ENCODE measurements around the gene RORC. TPM values are rescaled to one million over a fixed set of nuclear protein-coding genes. Genes with fewer than 3 reads are reported as not detected.

RORC gene
- total RNA-seq, 1 donor from 2014 or later = not detected

DNA sequence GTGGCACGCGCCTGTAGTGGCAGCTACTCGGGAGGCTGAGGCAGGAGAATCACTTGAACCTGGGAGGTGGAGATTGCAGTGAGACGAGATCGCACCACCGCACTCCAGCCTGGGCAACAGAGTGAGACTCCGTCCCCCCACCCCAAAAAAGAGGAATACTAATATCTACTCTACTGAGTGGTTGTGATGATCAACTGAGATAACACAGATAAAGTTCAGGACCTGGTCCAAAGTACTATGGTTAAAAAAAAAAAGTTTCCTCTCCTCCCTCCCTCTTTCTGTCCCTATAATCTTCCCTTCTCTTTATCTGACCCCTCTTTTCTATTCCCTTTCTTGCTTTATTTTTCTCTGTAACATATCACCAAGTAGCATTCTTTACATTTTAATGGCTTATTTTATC, 4.0 kb upstream of the RORC start:
- Mint-ChIP-seq H3K9me3 (ENCODE audit: unreplicated experiment) (no peaks in the 10 kb centered on the region), H3K27ac (ENCODE audit: unreplicated experiment) (no peak overlapping the region), H3K27me3 (ENCODE audit: low read depth, unreplicated experiment) (peaks cover 33% of the 10 kb centered on the region), H3K4me1 (ENCODE audit: low read depth, unreplicated experiment) (peaks cover 20% of the 10 kb centered on the region), H3K36me3 (ENCODE audit: low read depth, unreplicated experiment) (no peaks in the 10 kb centered on the region), H3K4me3 (ENCODE audit: unreplicated experiment) (no peak overlapping the region)
- no peak overlapping the region for H3K4me3 ChIP-seq (ENCODE audit: insufficient read depth, low read depth, low read length)
- H3K27ac ChIP-seq (ENCODE audit: low read depth, low read length) = no peak overlapping the region
- no peak overlapping the region for H3K4me2 ChIP-seq (ENCODE audit: low read length)
- no peaks in the 10 kb centered on the region for H3K36me3 ChIP-seq (ENCODE audit: insufficient read depth, low read length)
- no peaks in the 10 kb centered on the region for H3K79me2 ChIP-seq (ENCODE audit: insufficient read depth, low read length)
- TF ChIP-seq, protein P1, sequence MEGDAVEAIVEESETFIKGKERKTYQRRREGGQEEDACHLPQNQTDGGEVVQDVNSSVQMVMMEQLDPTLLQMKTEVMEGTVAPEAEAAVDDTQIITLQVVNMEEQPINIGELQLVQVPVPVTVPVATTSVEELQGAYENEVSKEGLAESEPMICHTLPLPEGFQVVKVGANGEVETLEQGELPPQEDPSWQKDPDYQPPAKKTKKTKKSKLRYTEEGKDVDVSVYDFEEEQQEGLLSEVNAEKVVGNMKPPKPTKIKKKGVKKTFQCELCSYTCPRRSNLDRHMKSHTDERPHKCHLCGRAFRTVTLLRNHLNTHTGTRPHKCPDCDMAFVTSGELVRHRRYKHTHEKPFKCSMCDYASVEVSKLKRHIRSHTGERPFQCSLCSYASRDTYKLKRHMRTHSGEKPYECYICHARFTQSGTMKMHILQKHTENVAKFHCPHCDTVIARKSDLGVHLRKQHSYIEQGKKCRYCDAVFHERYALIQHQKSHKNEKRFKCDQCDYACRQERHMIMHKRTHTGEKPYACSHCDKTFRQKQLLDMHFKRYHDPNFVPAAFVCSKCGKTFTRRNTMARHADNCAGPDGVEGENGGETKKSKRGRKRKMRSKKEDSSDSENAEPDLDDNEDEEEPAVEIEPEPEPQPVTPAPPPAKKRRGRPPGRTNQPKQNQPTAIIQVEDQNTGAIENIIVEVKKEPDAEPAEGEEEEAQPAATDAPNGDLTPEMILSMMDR (IDR thresholded peaks at IDR 0.05; ENCODE audit: insufficient read depth, low read depth, low read length) = no peak
- no peak for TF ChIP-seq EZH2 (IDR thresholded peaks at IDR 0.05; ENCODE audit: insufficient read depth, low read length)
- no peaks in the 10 kb centered on the region for H3K9me3 ChIP-seq (ENCODE audit: insufficient read depth, low read depth, low read length)
- FAIRE-seq (no peak), DNase-seq (ENCODE audit: low read depth) (no peak)
- peaks cover 13% of the 10 kb centered on the region for H4K20me1 ChIP-seq (ENCODE audit: insufficient read depth, low read length)
- H2AFZ ChIP-seq (ENCODE audit: low read depth, low read length) = no peak overlapping the region
- no peak overlapping the region for H3K9ac ChIP-seq (ENCODE audit: low read length)
- peaks cover 21% of the 10 kb centered on the region for H3K27me3 ChIP-seq (ENCODE audit: insufficient read depth, low read length)
- H3K4me1 ChIP-seq (ENCODE audit: insufficient read depth, low read length) = peaks cover 21% of the 10 kb centered on the region

DNA sequence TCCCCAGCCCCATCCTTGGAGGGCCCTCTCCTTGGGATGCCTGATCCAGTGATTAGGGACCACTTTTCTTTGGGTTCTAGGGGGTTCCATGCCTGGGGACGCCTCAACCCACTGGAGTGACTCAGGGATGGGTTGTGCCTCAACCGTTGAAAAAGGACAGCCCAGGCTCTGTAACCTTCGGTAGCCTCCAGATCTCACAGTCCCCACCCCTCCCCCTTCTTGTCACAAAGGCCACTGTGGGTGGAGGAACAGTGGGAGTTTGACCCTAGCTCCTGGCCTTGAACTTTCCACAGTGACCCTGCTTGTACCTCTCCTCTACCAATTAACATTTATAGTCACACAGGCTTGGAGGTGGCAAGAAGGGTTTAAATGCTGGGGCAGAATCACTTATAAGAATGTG, 2.6 kb upstream of the RORC start:
- Mint-ChIP-seq H3K4me1 (ENCODE audit: low read depth, unreplicated experiment) (peaks cover 14% of the 10 kb centered on the region), H3K9me3 (ENCODE audit: unreplicated experiment) (no peaks in the 10 kb centered on the region), H3K4me3 (ENCODE audit: unreplicated experiment) (no peak overlapping the region), H3K36me3 (ENCODE audit: low read depth, unreplicated experiment) (no peaks in the 10 kb centered on the region), H3K27me3 (ENCODE audit: low read depth, unreplicated experiment) (peaks cover 40% of the 10 kb centered on the region), H3K27ac (ENCODE audit: unreplicated experiment) (no peak overlapping the region)
- H3K4me2 ChIP-seq (ENCODE audit: low read length) = no peak overlapping the region
- H3K9me3 ChIP-seq (ENCODE audit: insufficient read depth, low read depth, low read length) = no peaks in the 10 kb centered on the region
- H3K9ac ChIP-seq (ENCODE audit: low read length) = no peak overlapping the region
- no peak overlapping the region for H2AFZ ChIP-seq (ENCODE audit: low read depth, low read length)
- H4K20me1 ChIP-seq (ENCODE audit: insufficient read depth, low read length) = peaks cover 7% of the 10 kb centered on the region
- no peak overlapping the region for H3K4me3 ChIP-seq (ENCODE audit: insufficient read depth, low read depth, low read length)
- no peak for FAIRE-seq
- H3K27me3 ChIP-seq (ENCODE audit: insufficient read depth, low read length) = peaks cover 15% of the 10 kb centered on the region
- no peak for DNase-seq (ENCODE audit: low read depth)
- H3K79me2 ChIP-seq (ENCODE audit: insufficient read depth, low read length) = no peaks in the 10 kb centered on the region
- TF ChIP-seq, protein P1 (IDR thresholded peaks at IDR 0.05; ENCODE audit: insufficient read depth, low read depth, low read length) = no peak
- TF ChIP-seq EZH2 (IDR thresholded peaks at IDR 0.05; ENCODE audit: insufficient read depth, low read length) = no peak
- peaks cover 7% of the 10 kb centered on the region for H3K4me1 ChIP-seq (ENCODE audit: insufficient read depth, low read length)
- H3K27ac ChIP-seq (ENCODE audit: low read depth, low read length) = no peak overlapping the region
- no peaks in the 10 kb centered on the region for H3K36me3 ChIP-seq (ENCODE audit: insufficient read depth, low read length)

DNA sequence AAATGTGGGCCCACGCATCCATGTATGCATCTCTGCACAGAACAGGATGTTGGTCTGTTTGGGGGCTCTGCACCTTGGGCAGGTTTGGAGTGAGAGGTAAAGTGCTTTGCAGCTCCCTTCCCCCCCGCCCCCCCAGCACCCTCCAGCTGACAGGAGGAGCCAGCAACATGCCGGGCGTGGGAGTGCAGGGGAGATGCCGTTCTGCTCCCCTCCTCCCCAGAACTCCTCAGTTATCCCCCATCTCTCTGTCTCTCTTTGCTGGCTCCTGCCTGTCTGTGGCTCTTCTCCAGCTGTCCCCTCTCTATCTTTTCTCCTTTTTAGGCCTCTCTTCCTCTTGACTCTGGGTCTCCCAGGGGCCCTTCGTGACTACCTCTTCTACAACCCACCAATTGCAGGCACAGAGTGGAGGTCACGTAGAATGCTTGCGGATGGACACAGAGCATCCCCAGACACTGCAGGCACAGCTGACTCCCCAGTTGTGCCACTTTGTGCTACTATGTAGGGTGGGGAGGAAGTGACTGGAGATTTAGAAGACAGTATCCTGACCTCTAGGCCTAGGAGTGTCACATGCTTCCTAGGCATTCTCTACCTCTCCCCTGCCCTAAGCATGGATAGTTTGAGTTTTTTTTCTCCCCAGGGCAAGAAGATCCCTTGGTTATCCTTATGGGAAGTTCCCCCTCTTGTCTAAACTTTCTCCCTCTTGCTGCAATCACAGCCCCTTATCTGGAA, 1.7 kb upstream of the RORC start:
- Mint-ChIP-seq H3K27me3 (ENCODE audit: low read depth, unreplicated experiment) (peaks cover 40% of the 10 kb centered on the region), H3K9me3 (ENCODE audit: unreplicated experiment) (no peaks in the 10 kb centered on the region), H3K4me1 (ENCODE audit: low read depth, unreplicated experiment) (peaks cover 17% of the 10 kb centered on the region), H3K27ac (ENCODE audit: unreplicated experiment) (no peak overlapping the region), H3K4me3 (ENCODE audit: unreplicated experiment) (no peak overlapping the region), H3K36me3 (ENCODE audit: low read depth, unreplicated experiment) (no peaks in the 10 kb centered on the region)
- Histone ChIP-seq H3K36me3 (ENCODE audit: insufficient read depth, low read length) (no peaks in the 10 kb centered on the region), H3K4me3 (ENCODE audit: insufficient read depth, low read depth, low read length) (no peak overlapping the region), H3K9ac (ENCODE audit: low read length) (no peak overlapping the region), H3K4me2 (ENCODE audit: low read length) (no peak overlapping the region), H3K79me2 (ENCODE audit: insufficient read depth, low read length) (no peaks in the 10 kb centered on the region), H3K9me3 (ENCODE audit: insufficient read depth, low read depth, low read length) (no peaks in the 10 kb centered on the region), H2AFZ (ENCODE audit: low read depth, low read length) (no peak overlapping the region), H3K4me1 (ENCODE audit: insufficient read depth, low read length) (peaks cover 4% of the 10 kb centered on the region), H4K20me1 (ENCODE audit: insufficient read depth, low read length) (peaks cover 7% of the 10 kb centered on the region), H3K27me3 (ENCODE audit: insufficient read depth, low read length) (peaks cover 9% of the 10 kb centered on the region), H3K27ac (ENCODE audit: low read depth, low read length) (no peak overlapping the region)
- no peak for DNase-seq (ENCODE audit: low read depth)
- no peak for TF ChIP-seq EZH2 (IDR thresholded peaks at IDR 0.05; ENCODE audit: insufficient read depth, low read length)
- TF ChIP-seq, protein P1 (IDR thresholded peaks at IDR 0.05; ENCODE audit: insufficient read depth, low read depth, low read length) = no peak
- FAIRE-seq = no peak
